Measurements from ENCODE around the gene TAF11L5. TPM values are rescaled to one million over a fixed set of nuclear protein-coding genes. Genes with fewer than 3 reads are reported as not detected.
"Not testable (repeated sequence)": the region's sequence is repeated elsewhere in the genome, so short reads cannot be mapped to it uniquely, and the experiment has no call there.

The TAF11L5 gene
- total RNA-seq, 1 experiment from 2014 or later, result not detected

DNA sequence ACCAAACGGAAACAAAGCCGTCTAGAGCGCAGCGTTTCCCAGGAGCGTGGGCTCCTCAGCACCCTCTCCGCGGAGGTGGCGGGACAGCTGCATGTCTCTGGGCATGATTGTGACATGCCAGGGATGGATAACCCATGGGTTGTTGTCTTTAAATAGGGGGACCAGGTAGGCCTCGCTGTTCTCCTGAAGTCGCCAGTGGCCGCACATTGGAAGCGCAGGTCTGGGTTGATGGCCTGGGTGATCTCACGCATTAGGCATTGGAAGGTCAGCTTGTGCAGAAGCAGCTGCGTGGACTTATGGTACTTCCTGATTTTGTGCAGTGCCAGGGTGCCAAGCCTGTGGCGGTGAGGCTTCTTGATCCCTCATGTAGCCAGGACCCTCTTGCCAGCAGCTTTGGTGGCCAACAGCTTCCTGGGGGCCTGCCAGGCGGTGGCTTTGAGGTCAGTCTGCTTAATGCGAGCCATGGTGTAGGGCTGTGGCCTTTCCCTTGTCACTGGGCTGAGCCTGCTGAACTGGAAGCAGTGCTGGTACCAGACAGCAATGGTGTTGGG lies 13.2 kb upstream of the TAF11L5 start:
- Histone ChIP-seq H3K4me1 (ENCODE audit: insufficient read depth, low read length) (no peaks in the 10 kb centered on the region), H3K23ac (ENCODE audit: insufficient read length, low read depth, low read length) (no peak overlapping the region), H3K27ac (ENCODE audit: insufficient read length, low read depth, low read length) (no peak overlapping the region), H3K23me2 (ENCODE audit: insufficient read length, low read depth, low read length, poor library complexity, severe bottlenecking) (no peaks in the 10 kb centered on the region), H3K4ac (ENCODE audit: low read depth, low read length) (no peak overlapping the region), H4K8ac (replicated peaks; ENCODE audit: insufficient read length, low read depth, low read length) (no peak overlapping the region), H2AK5ac (ENCODE audit: insufficient read length, low read length) (no peak overlapping the region), H3K4me2 (ENCODE audit: insufficient read depth, insufficient read length, low read length) (no peak overlapping the region), H2BK120ac (ENCODE audit: low read depth, low read length, poor library complexity, severe bottlenecking) (no peak overlapping the region), H3K9ac (ENCODE audit: extremely low read depth, insufficient read length, low read length) (no peak overlapping the region), H2BK12ac (ENCODE audit: insufficient read length, low read depth, low read length) (no peak overlapping the region), H2BK15ac (ENCODE audit: low read depth, low read length) (no peak overlapping the region), H3K79me2 (ENCODE audit: insufficient read depth, low read length) (no peaks in the 10 kb centered on the region), H2AFZ (ENCODE audit: low read length) (no peak overlapping the region), H2BK20ac (ENCODE audit: low read depth, low read length, poor library complexity, severe bottlenecking) (no peak overlapping the region), H3K27me3 (ENCODE audit: insufficient read depth, low read length) (no peaks in the 10 kb centered on the region), H3K18ac (ENCODE audit: insufficient read length, low read depth, low read length) (no peak overlapping the region), H3T11ph (ENCODE audit: low read length) (no peak overlapping the region), H2BK5ac (ENCODE audit: insufficient read length, low read length) (no peak overlapping the region), H3K79me1 (ENCODE audit: insufficient read depth, low read depth, low read length, poor library complexity, severe bottlenecking) (no peaks in the 10 kb centered on the region), H4K5ac (ENCODE audit: insufficient read length, low read depth, low read length) (no peak overlapping the region), H4K91ac (ENCODE audit: insufficient read length, low read depth, low read length) (no peak overlapping the region), H3K14ac (ENCODE audit: insufficient read depth, low read length) (no peak overlapping the region; the same call in 1 of the 2 replicates), H4K20me1 (ENCODE audit: control insufficient read depth, insufficient read depth, insufficient read length) (no peaks in the 10 kb centered on the region), H3K9me3 (ENCODE audit: control insufficient read depth, low read depth, low read length) (no peaks in the 10 kb centered on the region), H3K56ac (ENCODE audit: insufficient read length, low read depth, low read length) (no peak overlapping the region)
- no peak overlapping the region; a peak in 1 of 7 replicates for H3K27ac Mint-ChIP-seq
- no peak for DNase-seq
- no peaks in the 10 kb centered on the region for H3K27me3 Mint-ChIP-seq (ENCODE audit: low read depth)
- WGBS (ENCODE audit: extremely low coverage, insufficient read length, low lambda C conversion rate), result no CpG with 5 or more reads among the region's 17 CpGs
- TF ChIP-seq, protein P1, sequence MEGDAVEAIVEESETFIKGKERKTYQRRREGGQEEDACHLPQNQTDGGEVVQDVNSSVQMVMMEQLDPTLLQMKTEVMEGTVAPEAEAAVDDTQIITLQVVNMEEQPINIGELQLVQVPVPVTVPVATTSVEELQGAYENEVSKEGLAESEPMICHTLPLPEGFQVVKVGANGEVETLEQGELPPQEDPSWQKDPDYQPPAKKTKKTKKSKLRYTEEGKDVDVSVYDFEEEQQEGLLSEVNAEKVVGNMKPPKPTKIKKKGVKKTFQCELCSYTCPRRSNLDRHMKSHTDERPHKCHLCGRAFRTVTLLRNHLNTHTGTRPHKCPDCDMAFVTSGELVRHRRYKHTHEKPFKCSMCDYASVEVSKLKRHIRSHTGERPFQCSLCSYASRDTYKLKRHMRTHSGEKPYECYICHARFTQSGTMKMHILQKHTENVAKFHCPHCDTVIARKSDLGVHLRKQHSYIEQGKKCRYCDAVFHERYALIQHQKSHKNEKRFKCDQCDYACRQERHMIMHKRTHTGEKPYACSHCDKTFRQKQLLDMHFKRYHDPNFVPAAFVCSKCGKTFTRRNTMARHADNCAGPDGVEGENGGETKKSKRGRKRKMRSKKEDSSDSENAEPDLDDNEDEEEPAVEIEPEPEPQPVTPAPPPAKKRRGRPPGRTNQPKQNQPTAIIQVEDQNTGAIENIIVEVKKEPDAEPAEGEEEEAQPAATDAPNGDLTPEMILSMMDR (conservative IDR thresholded peaks at IDR 0.05), result no peak
- no peaks in the 10 kb centered on the region; a peak in 1 of 7 replicates for H3K36me3 Mint-ChIP-seq (ENCODE audit: insufficient read depth in 1 of 3, low read depth in 3 of 3)
- 0 out of 4 replicates have a peak, but pooled peaks cover 3 to 6% of the 10 kb centered on the region in 2 experiments for H3K4me1 Mint-ChIP-seq
- no peak overlapping the region for H3K4me3 Mint-ChIP-seq
- no peaks in the 10 kb centered on the region for H3K9me3 Mint-ChIP-seq

DNA sequence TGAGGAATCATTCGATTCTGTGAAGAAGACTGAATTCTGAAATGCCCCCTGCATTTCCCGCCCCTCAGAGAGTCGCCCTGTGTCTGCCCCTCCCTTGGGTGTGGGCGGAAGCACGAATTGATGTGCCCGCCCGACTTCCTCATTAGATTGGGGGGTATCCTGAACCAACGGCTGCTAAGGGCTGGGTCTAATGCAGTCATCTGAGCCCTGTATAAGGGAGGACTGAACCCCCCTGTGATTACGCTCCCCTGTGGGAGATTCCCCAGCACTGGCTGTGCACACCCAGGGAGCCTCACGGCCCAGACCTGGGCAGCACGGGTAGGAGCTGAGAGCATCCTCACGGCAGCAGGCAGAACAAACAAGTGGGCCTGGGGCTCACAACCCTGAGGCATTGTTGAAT lies 7.5 kb upstream of the TAF11L5 start:
- H2BK12ac ChIP-seq (ENCODE audit: insufficient read length, low read depth, low read length); H4K20me1 ChIP-seq (ENCODE audit: control insufficient read depth, insufficient read depth, insufficient read length); H2AFZ ChIP-seq (ENCODE audit: low read length); H4K91ac ChIP-seq (ENCODE audit: insufficient read length, low read depth, low read length); H3K4me3 Mint-ChIP-seq; H2AK5ac ChIP-seq (ENCODE audit: insufficient read length, low read length); H3K14ac ChIP-seq (ENCODE audit: insufficient read depth, low read length); H3K23me2 ChIP-seq (ENCODE audit: insufficient read length, low read depth, low read length, poor library complexity, severe bottlenecking); H4K5ac ChIP-seq (ENCODE audit: insufficient read length, low read depth, low read length); H3K79me2 ChIP-seq (ENCODE audit: insufficient read depth, low read length); DNase-seq; H3K9me3 Mint-ChIP-seq; H2BK15ac ChIP-seq (ENCODE audit: low read depth, low read length); H3K27me3 Mint-ChIP-seq (ENCODE audit: low read depth); H3K27me3 ChIP-seq (ENCODE audit: insufficient read depth, low read length); H2BK5ac ChIP-seq (ENCODE audit: insufficient read length, low read length); H3T11ph ChIP-seq (ENCODE audit: low read length); H3K9ac ChIP-seq (ENCODE audit: extremely low read depth, insufficient read length, low read length); H3K4me2 ChIP-seq (ENCODE audit: insufficient read depth, insufficient read length, low read length); H3K18ac ChIP-seq (ENCODE audit: insufficient read length, low read depth, low read length); H3K4me1 Mint-ChIP-seq; H3K4me1 ChIP-seq (ENCODE audit: insufficient read depth, low read length); H3K27ac ChIP-seq (ENCODE audit: insufficient read length, low read depth, low read length); H3K36me3 Mint-ChIP-seq (ENCODE audit: insufficient read depth in 1 of 3, low read depth in 3 of 3); H3K4ac ChIP-seq (ENCODE audit: low read depth, low read length); H3K56ac ChIP-seq (ENCODE audit: insufficient read length, low read depth, low read length); H3K79me1 ChIP-seq (ENCODE audit: insufficient read depth, low read depth, low read length, poor library complexity, severe bottlenecking); H2BK120ac ChIP-seq (ENCODE audit: low read depth, low read length, poor library complexity, severe bottlenecking); H2BK20ac ChIP-seq (ENCODE audit: low read depth, low read length, poor library complexity, severe bottlenecking); H3K9me3 ChIP-seq (ENCODE audit: control insufficient read depth, low read depth, low read length); H3K27ac Mint-ChIP-seq; H4K8ac ChIP-seq (replicated peaks; ENCODE audit: insufficient read length, low read depth, low read length); H3K23ac ChIP-seq (ENCODE audit: insufficient read length, low read depth, low read length): not testable (repeated sequence)
- WGBS (ENCODE audit: extremely low coverage, insufficient read length, low lambda C conversion rate), result no CpG with 5 or more reads among the region's 12 CpGs
